H1 (cell line): Measurements from ENCODE around the gene SYTL2. TPM values are rescaled to one million over a fixed set of nuclear protein-coding genes. Genes with fewer than 3 reads are reported as not detected.

Experiments
- CEBPB ChIP-seq: IDR thresholded peaks from 2 replicates; pipeline ENCODE4 v1.6.1; 2012; ENCODE audit warnings: low read depth, low read length
- EGR1 ChIP-seq: IDR thresholded peaks from 2 replicates; pipeline ENCODE4 v1.6.1; 2011; ENCODE audit warnings: low read depth, low read length, borderline replicate concordance
- HDAC2 ChIP-seq, 2 experiments: fragments of 300-600 bp in 1 of 2; sonication (generic) in 1 of 2; IDR thresholded peaks; 2 replicates each; pipeline ENCODE4 v1.6.1; 2011 to 2012; ENCODE audit warnings: low read depth in 2 of 2, low read length in 2 of 2, mild to moderate bottlenecking in 2 of 2, moderate library complexity in 2 of 2, borderline replicate concordance in 1 of 2, inconsistent platforms in 1 of 2
- PHF8 ChIP-seq: fragments of 200-600 bp; sonication (generic); conservative IDR thresholded peaks from 2 replicates; pipeline ENCODE4 v1.7.1; 2012; ENCODE audit warnings: low read depth, mild to moderate bottlenecking, inconsistent platforms, low read length, moderate library complexity
- RXRA ChIP-seq: IDR thresholded peaks from 2 replicates; pipeline ENCODE4 v1.6.1; 2011; ENCODE audit warnings: low read depth, mild to moderate bottlenecking, low read length, moderate library complexity; ENCODE audit not compliant: insufficient read depth
- SRF ChIP-seq: IDR thresholded peaks from 2 replicates; pipeline ENCODE4 v1.6.1; 2011; ENCODE audit warnings: mild to moderate bottlenecking, low read depth, low read length, moderate library complexity
- TAF1 ChIP-seq: IDR thresholded peaks from 2 replicates; pipeline ENCODE4 v1.6.1; 2011; ENCODE audit warnings: mild to moderate bottlenecking, low read depth, low read length
- polyA plus RNA-seq, 7 experiments: library from polyadenylated mRNA; depleted of rRNA in 3 of 7; stranded (reverse) in 5 of 7; unstranded in 2 of 7; fragments of >200 nt in 5 of 7; fragments of 200-250 nt in 2 of 7; gene quantifications; 1 replicate in 5 of 7; 2 replicates in 1 of 7; 4 replicates in 1 of 7; pipeline versions ENCODE4 v1.2.1 to v1.2.3, GENCODE V29; 2011 to 2013; ENCODE audit warnings: missing spikeins in 2 of 7, mixed read lengths in 2 of 7
- total RNA-seq: library from RNA; stranded (reverse); fragmentation: NEBNext Ultra II Directional; extraction: Animal tissue kit (Norgen Biotek cat#: 25700); gene quantifications from 2 replicates; pipeline ENCODE4 v1.2.1, GENCODE V29; 2021
- TF ChIP-seq, protein P1 (sequence below), 3 experiments: IDR thresholded peaks; 1 replicate in 2 of 3; 2 replicates in 1 of 3; pipeline versions ENCODE4 v1.5.1 to v1.6.1; 2011; ENCODE audit warnings: low read length in 3 of 3, mild to moderate bottlenecking in 3 of 3, inconsistent platforms in 2 of 3, low read depth in 1 of 3, moderate library complexity in 1 of 3; ENCODE audit not compliant: insufficient read depth in 1 of 3; ENCODE audit errors: control extremely low read depth in 1 of 3
- TF ChIP-seq, protein P2 (sequence below): IDR thresholded peaks from 2 replicates; pipeline ENCODE4 v1.6.1; 2012; ENCODE audit warnings: inconsistent platforms

SYTL2 gene
- total and polyA plus RNA-seq, 2 of the 8 experiments (the other 6 are each of a cell fraction or from before 2014, with no cell fraction given): 1.3 to 9.1 TPM

DNA sequence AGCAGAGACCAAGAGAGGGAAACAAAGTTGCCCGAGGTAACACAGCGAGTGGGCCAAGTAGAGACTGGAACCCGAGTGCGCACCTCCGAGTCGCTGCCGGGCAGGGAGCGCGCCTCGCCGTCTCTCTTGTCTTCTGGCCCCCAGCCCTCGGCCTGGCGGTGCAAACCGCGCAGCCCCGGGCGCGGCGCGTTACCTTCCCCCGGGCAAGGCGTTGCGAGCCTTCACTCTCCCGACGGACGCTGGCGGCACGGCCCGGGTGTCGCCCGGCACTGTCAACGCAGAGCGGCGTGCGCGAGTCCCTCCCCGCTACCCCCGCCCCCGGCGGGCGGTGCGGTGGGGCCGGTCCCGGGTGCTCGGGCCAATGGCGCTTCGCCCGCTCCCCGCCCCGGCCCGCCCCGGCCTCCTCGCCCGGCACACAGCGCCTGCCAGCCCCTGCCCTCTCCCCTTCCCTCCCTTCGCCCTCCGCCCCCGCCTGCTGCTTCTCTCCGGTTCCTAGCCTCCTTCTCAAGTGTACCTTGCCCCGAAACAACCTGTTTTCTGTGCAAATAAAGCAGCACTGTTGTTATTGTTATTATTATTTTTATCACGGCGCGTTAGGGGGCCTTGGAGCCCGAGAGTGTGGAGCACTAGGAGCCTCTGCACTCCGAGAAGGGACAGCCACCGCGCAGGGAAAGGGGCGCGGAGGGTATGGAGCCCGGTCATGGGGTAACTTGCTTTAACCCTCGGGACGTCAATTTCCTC is at the start of gene SYTL2 (continued):
- no peak for TF ChIP-seq CEBPB
- TF ChIP-seq, protein P1, sequence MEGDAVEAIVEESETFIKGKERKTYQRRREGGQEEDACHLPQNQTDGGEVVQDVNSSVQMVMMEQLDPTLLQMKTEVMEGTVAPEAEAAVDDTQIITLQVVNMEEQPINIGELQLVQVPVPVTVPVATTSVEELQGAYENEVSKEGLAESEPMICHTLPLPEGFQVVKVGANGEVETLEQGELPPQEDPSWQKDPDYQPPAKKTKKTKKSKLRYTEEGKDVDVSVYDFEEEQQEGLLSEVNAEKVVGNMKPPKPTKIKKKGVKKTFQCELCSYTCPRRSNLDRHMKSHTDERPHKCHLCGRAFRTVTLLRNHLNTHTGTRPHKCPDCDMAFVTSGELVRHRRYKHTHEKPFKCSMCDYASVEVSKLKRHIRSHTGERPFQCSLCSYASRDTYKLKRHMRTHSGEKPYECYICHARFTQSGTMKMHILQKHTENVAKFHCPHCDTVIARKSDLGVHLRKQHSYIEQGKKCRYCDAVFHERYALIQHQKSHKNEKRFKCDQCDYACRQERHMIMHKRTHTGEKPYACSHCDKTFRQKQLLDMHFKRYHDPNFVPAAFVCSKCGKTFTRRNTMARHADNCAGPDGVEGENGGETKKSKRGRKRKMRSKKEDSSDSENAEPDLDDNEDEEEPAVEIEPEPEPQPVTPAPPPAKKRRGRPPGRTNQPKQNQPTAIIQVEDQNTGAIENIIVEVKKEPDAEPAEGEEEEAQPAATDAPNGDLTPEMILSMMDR (IDR thresholded peaks at IDR 0.05; ENCODE audit: control extremely low read depth in 1 of 3, insufficient read depth in 1 of 3, low read depth in 1 of 3, low read length in 3 of 3): peak in 1 of 3 experiments; percentile 21; a peak in 1 of 4 replicates
- TF ChIP-seq PHF8: peak; percentile 18; the same call in 1 of the 2 replicates
- peak; percentile 26 to 51; a peak in 1 of 4 replicates for TF ChIP-seq HDAC2 (IDR thresholded peaks at IDR 0.05; ENCODE audit: borderline replicate concordance in 1 of 2, low read depth in 2 of 2, low read length in 2 of 2)
- TF ChIP-seq, protein P2, sequence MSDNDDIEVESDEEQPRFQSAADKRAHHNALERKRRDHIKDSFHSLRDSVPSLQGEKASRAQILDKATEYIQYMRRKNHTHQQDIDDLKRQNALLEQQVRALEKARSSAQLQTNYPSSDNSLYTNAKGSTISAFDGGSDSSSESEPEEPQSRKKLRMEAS: peak; percentile 88
- TF ChIP-seq RXRA: no peak
- peak; percentile 72; the same call in 1 of the 2 replicates for TF ChIP-seq TAF1
- peak; percentile 79 for TF ChIP-seq EGR1
- TF ChIP-seq SRF: no peak
